NCI-H524 treated with DMSO at 0.1 percent for 48 hours (cell line): ENCODE data around the gene CYTIP.
"Not testable (repeated sequence)": the region's sequence is repeated elsewhere in the genome, so short reads cannot be mapped to it uniquely, and the experiment has no call there.

ENCODE experiments used
- DNase-seq: peaks from one replicate; lab custom pipeline; 2025; lab: John Stamatoyannopoulos, UW

CYTIP gene

GRCh38 chr2:157424374-157424773, 19.5 kb downstream of the CYTIP start:
- DNase-seq, result no peak

DNA sequence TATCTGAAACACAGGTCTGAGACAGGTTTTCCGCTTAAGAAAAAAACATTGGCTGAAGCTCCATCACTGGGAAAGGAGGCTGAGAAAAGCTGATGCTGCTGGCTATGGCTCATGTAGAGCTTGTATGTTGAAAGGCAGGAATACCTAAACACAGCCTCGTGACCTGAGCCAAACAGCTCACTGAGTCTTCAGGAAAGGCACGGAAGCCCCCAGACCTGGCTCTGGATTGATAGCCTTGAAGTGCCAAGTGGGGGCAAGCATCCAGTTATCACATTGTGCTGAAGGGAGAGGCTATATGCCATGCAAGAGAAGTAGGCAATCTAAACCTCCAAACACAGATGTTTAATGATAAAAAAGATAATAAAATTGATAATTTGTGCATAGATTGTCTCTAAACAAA, 21.9 kb downstream of the CYTIP start:
- no peak for DNase-seq

- no peak for DNase-seq
Observed at GRCh38 chr2:157421331-157421944, 22.5 kb downstream of the CYTIP start.

- no peak for DNase-seq
Observed at GRCh38 chr2:157420771-157421323, 23.0 kb downstream of the CYTIP start.

DNA sequence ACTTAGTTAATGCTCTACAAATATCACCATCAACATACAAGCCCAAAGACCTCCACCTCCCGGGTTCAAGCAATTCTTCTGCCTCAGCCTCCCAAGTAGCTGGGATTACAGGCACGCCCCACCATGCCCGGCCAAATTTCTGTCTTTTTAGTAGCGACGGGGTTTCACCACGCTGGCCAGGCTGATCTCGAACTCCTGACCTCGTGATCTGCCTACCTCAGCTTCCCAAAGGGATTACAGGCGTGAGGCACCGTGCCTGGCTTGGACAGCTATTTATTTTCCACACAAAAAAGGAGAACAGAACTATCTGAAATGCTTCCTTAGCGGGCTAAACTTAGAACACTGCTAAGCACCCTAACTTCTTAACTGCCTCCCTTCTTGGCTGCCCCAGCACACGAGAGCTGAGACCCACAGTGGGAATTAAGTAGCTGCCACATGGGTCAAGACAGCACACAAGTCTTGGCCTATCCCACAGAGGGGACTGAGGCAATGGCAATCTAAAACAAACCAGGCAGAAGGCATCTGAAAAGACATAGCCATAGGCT, 24.8 kb downstream of the CYTIP start:
- DNase-seq, result no peak

DNA sequence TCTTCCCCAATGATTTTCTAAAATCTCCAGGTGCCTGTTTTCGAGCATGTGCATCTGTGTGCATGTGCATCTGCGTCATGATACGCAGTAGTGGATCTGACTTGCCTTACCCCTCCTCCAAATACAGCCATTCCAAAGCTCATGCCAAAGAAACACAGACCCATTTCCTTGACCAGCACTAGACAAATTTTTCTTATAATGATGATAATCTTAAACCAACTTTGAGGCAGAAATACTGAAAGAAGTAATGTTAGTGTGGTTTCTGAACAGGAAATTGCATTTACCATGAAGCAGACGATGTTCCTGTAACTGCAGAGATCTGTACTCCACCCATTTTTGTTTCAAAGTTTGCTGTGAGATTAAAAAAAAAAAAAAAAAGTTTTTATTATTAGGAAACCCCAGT, 25.6 kb downstream of the CYTIP start:
- DNase-seq, result no peak

- no peak for DNase-seq
Observed at GRCh38 chr2:157415591-157416101, 28.2 kb downstream of the CYTIP start.

- no peak for DNase-seq
Observed at GRCh38 chr2:157414050-157414449, 29.8 kb downstream of the CYTIP start.

DNA sequence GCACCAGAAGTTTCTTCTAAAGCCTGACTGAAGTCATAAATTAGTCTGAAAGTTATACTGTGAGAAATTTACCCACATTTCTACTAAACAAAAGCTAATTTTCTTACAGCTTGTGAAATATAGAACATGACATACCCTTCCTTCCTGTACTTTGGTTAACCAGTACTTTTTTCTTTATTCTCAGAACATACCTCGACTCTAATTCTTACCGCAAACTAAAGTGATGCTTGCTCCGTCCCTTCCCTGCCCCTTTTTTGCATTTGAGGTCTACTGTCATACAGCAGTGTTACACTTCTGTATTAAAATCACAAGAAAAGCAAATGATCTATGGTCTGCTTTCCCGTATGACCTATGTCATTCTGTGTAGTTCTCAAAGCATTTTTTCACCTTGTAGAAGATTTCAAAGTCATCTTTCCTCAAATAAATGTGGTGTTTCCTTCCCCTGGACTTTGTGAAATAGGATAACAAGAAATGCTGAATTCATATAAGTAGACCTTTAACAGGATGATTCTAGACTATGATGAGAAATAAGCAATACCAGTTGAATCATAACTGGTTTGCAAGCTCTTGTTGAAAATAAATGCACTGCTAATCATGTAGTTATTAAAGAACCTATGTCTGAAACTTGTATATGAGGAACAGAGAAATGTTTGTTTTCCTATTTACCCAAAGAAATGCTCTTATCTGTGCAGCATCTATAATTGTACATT, 30.4 kb downstream of the CYTIP start:
- DNase-seq, result no peak

GRCh38 chr2:157411624-157412336, 32.1 kb downstream of the CYTIP start:
- DNase-seq, result no peak

DNA sequence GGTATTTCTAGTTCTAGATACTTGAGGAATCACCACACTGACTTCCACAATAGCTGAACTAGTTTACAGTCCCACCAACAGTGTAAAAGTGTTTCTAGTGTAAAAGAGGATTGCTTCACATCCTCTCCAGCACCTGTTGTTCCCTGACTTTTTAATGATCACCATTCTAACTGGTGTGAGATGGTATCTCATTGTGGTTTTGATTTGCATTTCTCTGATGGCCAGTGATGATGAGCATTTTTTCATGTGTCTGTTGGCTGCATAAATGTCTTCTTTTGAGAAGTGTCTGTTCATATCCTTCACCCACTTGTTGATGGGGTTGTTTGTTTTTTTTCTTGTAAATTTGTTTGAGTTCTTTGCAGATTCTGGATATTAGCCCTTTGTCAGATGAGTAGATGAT, 38.5 kb downstream of the CYTIP start:
- not testable (repeated sequence) for DNase-seq

DNA sequence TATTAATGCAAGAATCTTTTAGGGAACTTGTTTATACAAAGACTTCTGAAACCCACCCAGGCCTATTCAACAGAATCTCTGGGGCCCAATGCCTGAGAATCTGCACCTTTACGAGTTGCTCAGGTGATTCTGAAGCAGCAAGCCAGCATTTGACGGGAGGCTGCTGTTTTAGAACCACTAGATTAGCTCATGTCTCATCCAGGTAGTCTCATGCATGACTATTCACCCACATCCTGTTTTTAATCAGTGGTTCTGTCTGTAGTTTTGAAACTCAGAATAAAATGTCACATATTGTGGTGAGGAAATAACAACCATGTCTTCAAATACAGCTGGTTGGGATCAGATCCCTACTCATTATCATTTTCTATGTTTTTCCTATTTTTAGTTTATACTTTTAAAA, 39.5 kb downstream of the CYTIP start:
- DNase-seq, result no peak

- DNase-seq, result not testable (repeated sequence)
Observed at GRCh38 chr2:157402801-157403485, 40.9 kb downstream of the CYTIP start.

- no peak for DNase-seq
Observed at GRCh38 chr2:157395811-157396210, 48.1 kb downstream of the CYTIP start.

DNA sequence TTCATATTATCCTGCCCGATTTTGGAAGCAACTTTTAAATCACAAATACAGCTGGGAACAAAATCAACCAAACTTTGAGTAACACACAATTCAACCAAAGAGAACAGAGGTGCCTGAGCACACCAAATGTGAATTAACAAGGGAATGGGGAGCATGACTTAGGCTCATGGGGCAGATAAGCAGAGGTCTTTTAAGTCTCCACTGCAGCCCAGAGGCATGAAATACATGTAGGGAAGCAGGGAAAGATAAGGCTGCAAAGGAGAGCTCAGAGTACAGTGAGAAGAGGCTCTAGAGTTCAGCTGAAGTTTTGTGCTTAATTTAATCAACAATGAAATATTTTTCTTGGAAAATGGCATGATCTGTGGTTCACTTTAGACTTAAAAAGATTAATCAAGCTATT, 49.0 kb downstream of the CYTIP start:
- no peak for DNase-seq

DNA sequence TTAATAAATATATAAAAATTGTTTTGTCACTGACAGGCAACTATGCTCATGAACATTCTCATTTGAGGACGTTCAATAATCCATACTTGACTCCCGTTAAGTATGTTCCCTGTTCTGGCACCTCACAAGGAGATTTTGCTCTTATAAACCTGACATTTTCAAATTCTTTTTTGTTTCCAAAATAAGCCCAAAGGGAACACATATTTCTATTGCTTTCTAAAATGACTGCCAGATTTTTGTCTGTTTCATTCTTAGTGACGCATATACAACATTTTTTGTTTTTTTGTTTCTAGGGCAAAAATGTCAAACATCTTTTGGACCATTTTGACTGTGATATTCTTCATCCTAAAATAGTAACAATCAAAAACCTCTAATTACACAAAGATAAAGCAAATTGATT, 50.5 kb downstream of the CYTIP start:
- no peak for DNase-seq

DNA sequence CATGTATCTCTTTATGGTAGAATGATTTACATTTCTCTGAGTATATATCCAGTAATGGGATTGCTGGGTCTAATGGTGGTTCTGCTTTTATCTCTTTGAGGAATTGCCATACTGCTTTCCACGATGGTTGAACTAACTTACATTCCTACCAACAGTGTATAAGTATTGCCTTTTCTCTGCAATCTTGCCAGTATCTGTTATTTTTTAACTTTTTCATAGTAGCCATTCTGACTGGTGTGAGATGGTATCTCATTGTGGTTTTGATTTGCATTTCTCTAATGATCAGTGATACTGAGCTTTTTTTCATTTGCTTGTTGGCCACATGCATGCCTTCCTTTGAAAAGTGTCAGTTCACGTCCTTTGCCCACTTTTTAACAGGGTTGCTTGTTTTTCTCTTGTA, 55.1 kb downstream of the CYTIP start:
- DNase-seq, result no peak

- no peak for DNase-seq
Observed at GRCh38 chr2:157386747-157387146, 57.1 kb downstream of the CYTIP start.

- DNase-seq, result no peak
Observed at GRCh38 chr2:157386247-157386646, 57.6 kb downstream of the CYTIP start.

DNA sequence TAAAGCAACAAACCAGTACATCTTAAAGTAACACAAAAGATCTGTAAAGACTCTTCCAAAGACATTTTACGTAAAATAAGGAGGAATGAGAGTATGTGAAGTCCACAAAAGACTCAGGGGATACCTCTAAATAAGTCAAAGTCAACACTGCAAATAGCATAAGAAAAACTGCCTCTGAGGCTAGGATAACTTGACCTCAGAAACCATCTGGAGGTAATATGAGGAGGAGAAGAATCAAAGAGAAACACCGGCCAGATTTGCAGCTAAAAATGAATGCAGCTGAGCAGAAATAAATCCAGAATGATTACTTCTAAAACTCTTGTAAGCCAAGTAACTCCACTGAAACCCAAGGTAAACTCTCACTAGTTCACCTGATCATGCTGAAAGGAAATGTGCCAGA, 66.0 kb downstream of the CYTIP start:
- no peak for DNase-seq

- DNase-seq, result no peak
Observed at GRCh38 chr2:157376041-157376440, 67.8 kb downstream of the CYTIP start.

DNA sequence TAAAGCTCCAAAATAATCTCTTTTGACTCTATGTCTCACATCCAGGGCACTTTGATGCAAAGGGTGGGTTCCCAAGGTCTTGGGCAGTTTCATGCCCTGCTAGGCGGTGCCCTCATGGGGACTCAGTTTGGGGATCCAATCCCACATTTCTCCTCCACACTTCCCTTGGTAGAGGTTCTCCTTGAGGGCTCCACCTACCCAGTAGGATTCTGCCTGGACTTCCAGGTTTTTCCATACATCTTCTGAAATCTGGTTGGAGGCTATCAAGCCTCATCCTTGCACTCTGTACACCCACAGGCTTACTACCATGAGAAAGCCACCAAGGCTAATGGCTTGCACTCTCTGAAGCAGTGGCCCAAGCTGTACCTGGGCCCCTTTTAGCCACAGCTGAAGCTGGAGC, 68.5 kb downstream of the CYTIP start:
- no peak for DNase-seq
